ENCODE results near the gene CAND1.

DNA sequence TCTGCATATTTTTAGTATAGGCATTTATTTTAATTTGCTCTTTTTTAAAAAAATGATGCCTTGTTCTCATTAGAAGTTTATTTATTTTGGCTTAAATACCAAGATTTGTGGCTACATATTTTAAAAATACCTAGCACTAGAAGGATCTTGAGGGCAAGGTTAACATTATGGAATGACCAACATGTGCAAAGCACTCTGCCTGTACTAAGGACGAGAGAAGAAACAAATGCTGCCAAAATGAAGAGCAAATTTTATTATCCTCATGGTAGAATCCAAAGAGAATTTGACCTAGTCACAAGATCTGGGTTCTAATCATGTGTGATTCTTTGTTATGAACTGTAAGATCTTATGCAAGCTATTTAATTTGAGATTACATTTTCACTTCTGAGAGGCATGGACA, 2.8 kb downstream of the CAND1 start:
- no peak for TF ChIP-seq EP300 (IDR thresholded peaks at IDR 0.05)
- TF ChIP-seq, protein P1, sequence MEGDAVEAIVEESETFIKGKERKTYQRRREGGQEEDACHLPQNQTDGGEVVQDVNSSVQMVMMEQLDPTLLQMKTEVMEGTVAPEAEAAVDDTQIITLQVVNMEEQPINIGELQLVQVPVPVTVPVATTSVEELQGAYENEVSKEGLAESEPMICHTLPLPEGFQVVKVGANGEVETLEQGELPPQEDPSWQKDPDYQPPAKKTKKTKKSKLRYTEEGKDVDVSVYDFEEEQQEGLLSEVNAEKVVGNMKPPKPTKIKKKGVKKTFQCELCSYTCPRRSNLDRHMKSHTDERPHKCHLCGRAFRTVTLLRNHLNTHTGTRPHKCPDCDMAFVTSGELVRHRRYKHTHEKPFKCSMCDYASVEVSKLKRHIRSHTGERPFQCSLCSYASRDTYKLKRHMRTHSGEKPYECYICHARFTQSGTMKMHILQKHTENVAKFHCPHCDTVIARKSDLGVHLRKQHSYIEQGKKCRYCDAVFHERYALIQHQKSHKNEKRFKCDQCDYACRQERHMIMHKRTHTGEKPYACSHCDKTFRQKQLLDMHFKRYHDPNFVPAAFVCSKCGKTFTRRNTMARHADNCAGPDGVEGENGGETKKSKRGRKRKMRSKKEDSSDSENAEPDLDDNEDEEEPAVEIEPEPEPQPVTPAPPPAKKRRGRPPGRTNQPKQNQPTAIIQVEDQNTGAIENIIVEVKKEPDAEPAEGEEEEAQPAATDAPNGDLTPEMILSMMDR (IDR thresholded peaks at IDR 0.05): no peak
